Fibroblast of villous mesenchyme (primary cell): Measurements from ENCODE around the gene PLA2G15. TPM values are rescaled to one million over a fixed set of nuclear protein-coding genes. Genes with fewer than 3 reads are reported as not detected.

ENCODE experiments used
- DNase-seq: peaks from one replicate; pipeline ENCODE4 v3.0.0-alpha.2; 2010; ENCODE audit warnings: low read depth
- H3K4me3 ChIP-seq: 2 replicates; pipeline ENCODE4 v1.5.1; 2011; ENCODE audit warnings: low read depth, mild to moderate bottlenecking, low read length
- CTCF ChIP-seq: IDR thresholded peaks from 2 replicates; pipeline ENCODE4 v1.5.1; 2012; ENCODE audit warnings: low read depth, mild to moderate bottlenecking, low read length; ENCODE audit not compliant: insufficient read depth
- total RNA-seq: library from RNA; depleted of rRNA; stranded (reverse); fragments of >200 nt; gene quantifications from 2 replicates; pipeline ENCODE4 v1.2.3, GENCODE V29; 2012

Gene PLA2G15
- total RNA-seq, 1 donor, result 19.9 TPM

- TF ChIP-seq CTCF, result no peak
- no peak overlapping the region for H3K4me3 ChIP-seq
- no peak for DNase-seq
Observed at GRCh38 chr16:68289202-68289601, 44.0 kb downstream of the PLA2G15 start.

- no peak overlapping the region for H3K4me3 ChIP-seq
- DNase-seq, result no peak
- TF ChIP-seq CTCF, result no peak
Observed at GRCh38 chr16:68289621-68290329, 44.6 kb downstream of the PLA2G15 start.

GRCh38 chr16:68290450-68290849 lies 45.3 kb downstream of the PLA2G15 start:
- H3K4me3 ChIP-seq, result no peak overlapping the region
- no peak for TF ChIP-seq CTCF
- no peak for DNase-seq

- H3K4me3 ChIP-seq, result no peak overlapping the region
- no peak for DNase-seq
- TF ChIP-seq CTCF, result no peak
Observed at GRCh38 chr16:68291227-68291626, 46.1 kb downstream of the PLA2G15 start.

GRCh38 chr16:68292425-68292824 lies 47.3 kb downstream of the PLA2G15 start:
- TF ChIP-seq CTCF, result no peak
- H3K4me3 ChIP-seq, result no peak overlapping the region
- DNase-seq, result no peak

- H3K4me3 ChIP-seq, result no peak overlapping the region
- no peak for DNase-seq
- TF ChIP-seq CTCF, result no peak
Observed at GRCh38 chr16:68296291-68296690, 51.1 kb downstream of the PLA2G15 start.

GRCh38 chr16:68296693-68297092 lies 51.5 kb downstream of the PLA2G15 start:
- no peak for TF ChIP-seq CTCF
- no peak overlapping the region for H3K4me3 ChIP-seq
- no peak for DNase-seq
